Urinary bladder (tissue), 4 donors: ENCODE data around the gene KIFAP3. TPM values are rescaled to one million over a fixed set of nuclear protein-coding genes. Genes with fewer than 3 reads are reported as not detected.
A peak's percentile ranks its signal among the peaks of the same experiment; 100 is the strongest.

Source experiments
- DNase-seq: peaks from one replicate; pipeline ENCODE4 v3.0.0-alpha.2; 2015; ENCODE audit errors: extremely low spot score
- H3K27ac ChIP-seq: one replicate; pipeline ENCODE4 v1.5.1; 2013; ENCODE audit warnings: low read depth, mild to moderate bottlenecking, moderate library complexity
- H3K36me3 ChIP-seq: one replicate; pipeline ENCODE4 v1.6.1; 2013; ENCODE audit warnings: mild to moderate bottlenecking, moderate library complexity; ENCODE audit not compliant: insufficient read depth
- H3K4me1 ChIP-seq: one replicate; pipeline ENCODE4 v1.6.1; 2013; ENCODE audit warnings: mild to moderate bottlenecking, moderate library complexity; ENCODE audit not compliant: insufficient read depth
- H3K4me3 ChIP-seq: one replicate; pipeline ENCODE4 v1.5.1; 2013; ENCODE audit warnings: low read depth, low read length
- WGBS: extraction: QIAGEN DNeasy Blood & Tissue Kit; methylation state at CpG from one replicate; pipeline ENCODE4 v1.1.7; 2013; 5-methylcytosine and 5-hydroxymethylcytosine counted together
- polyA plus RNA-seq: library from polyadenylated mRNA; stranded (reverse); fragments of 200-250 nt; gene quantifications from one replicate; pipeline ENCODE4 v1.2.3, GENCODE V29; 2013
- total RNA-seq: library from RNA; depleted of rRNA; stranded (reverse); fragments of >200 nt; gene quantifications from one replicate; pipeline ENCODE4 v1.2.3, GENCODE V29; 2014
- donor health status: healthy with polysubstance abuse.
- donor health status: healthy.

The KIFAP3 gene
- total and polyA plus RNA-seq, 2 donors, result 14.2 to 60.0 TPM

DNA sequence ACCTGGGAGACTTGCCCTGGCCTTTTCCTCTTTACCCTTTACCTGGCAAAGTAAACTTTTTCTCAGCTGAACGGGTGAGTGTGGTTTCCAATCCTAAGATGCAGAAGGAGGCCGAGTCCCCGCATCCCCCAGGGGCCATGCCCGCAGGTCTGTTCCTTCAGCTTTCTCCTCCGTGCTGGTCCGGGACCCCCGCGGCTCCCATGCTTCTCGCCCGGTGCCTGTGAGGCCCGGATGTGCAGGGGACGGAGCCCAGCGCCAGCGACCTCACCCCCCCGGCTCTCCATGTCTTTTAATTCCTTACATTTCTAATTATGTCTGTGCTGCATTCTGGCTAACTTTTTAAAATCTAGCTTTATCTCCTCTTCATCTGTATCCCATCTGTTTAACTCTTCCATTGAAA, 159.3 kb downstream of the KIFAP3 start:
- no peak for DNase-seq
- Histone ChIP-seq H3K27ac (no peak overlapping the region), H3K4me3 (no peak overlapping the region), H3K36me3 (no peaks in the 10 kb centered on the region), H3K4me1 (no peaks in the 10 kb centered on the region)
- 52% methylated on average over 15 of the region's 15 CpGs for WGBS

DNA sequence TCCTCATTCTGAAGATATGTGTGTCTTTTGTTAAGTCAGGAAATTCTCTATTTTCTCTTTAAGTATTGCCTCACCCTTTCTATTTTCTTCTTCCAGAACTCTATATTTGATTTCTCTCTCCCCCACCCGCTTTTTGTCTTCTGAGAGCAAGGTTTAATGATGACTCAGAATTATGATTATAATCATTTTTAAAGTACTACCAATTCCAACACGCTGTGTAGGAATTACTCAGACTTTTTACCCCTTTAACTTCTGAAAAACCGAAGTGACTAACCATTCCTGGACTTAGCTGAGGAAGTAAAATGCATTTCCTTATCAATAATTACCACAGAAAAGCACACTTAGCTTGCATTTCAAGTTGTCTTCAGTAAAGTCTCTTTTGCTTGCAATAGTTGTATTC, 160.0 kb downstream of the KIFAP3 start:
- WGBS, result 55% methylated on average over 3 of the region's 3 CpGs
- no peak for DNase-seq
- H3K4me1 ChIP-seq, result no peaks in the 10 kb centered on the region
- H3K27ac ChIP-seq, result no peak overlapping the region
- no peak overlapping the region for H3K4me3 ChIP-seq
- no peaks in the 10 kb centered on the region for H3K36me3 ChIP-seq

DNA sequence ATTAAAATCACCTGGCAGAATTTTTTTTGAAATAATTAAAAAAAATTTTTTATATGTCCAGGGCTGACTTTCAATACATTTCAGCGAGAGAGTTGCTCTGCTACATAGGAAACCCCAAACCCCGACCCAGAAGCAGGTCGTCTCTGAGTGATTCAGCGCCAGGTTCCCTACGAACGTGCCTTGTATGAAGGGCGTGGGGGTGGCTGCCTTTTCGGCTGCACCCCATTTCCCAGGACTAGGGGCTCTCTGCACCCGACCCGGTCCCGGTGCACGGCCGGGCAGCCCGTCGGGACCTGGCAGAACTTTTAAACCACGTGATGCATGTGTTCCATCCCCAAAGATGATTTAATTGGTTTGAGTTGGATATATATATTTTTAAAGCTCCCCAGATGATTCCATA, 165.0 kb downstream of the KIFAP3 start:
- Histone ChIP-seq H3K36me3 (no peaks in the 10 kb centered on the region), H3K4me3 (no peak overlapping the region), H3K27ac (no peak overlapping the region), H3K4me1 (no peaks in the 10 kb centered on the region)
- no peak for DNase-seq
- 89% methylated on average over 16 of the region's 16 CpGs for WGBS

DNA sequence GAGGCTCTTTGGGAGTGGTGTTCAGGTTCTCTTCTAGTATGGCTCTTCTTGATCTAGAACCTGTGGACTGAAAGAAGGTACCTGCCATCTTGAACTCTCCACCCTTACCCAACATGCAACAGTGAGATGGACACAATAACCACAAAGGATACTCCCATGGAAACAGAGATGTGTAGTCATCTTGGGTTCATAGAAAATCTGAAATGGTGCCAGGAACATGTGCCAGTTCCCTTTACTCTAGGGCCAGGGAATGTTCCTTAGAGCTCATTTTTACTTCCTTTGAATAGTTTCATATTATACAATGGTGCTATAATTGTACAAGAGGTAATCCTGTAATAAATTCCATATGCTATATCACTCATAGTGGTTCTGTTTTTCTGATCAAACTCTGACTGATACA, 167.6 kb downstream of the KIFAP3 start:
- DNase-seq, result no peak
- H3K4me1 ChIP-seq, result no peaks in the 10 kb centered on the region
- no peaks in the 10 kb centered on the region for H3K36me3 ChIP-seq
- H3K27ac ChIP-seq, result no peak overlapping the region
- H3K4me3 ChIP-seq, result no peak overlapping the region

DNA sequence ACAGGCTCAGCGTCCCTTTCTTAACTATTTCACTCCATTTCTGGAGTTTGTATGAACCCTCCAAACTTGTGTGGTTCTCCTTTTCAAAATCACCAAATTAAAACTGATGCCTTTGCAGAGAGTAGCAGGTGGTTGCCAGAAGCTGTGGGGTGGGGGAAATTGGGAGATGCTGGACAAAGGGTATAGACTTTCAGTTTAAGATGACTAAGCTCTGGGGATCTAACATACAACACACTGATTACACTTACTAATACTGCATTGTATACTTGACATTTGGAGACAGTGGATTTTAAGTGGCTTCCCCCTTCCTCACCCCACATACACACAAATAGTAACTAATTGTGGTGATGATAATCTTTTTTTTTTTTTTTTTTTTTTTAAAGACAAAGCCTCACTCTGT, 169.7 kb downstream of the KIFAP3 start:
- H3K27ac ChIP-seq, result no peak overlapping the region

DNA sequence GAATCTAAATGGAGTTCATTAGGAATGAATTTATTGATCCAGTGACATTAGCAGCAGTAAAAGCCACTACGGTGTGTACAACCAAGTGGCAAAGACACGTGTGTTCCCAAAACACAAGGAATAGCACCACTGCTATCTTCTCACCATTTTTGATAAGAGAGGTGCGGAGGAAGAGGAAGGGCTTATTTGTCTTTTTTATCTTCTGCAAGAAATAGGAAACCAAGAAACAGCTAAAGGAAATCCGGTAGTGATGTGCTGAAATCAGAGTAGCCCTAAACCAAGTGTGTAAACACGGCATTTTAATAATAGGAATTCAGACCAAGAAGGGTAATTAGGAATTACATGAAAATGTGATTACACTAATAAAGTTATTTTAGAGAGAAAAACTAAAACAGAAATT, 171.7 kb downstream of the KIFAP3 start:
- WGBS, result 37% methylated on average over 5 of the region's 5 CpGs
- no peaks in the 10 kb centered on the region for H3K36me3 ChIP-seq
- no peak overlapping the region for H3K27ac ChIP-seq
- H3K4me3 ChIP-seq, result no peak overlapping the region
- H3K4me1 ChIP-seq, result no peaks in the 10 kb centered on the region
- DNase-seq, result no peak

More for the DNA sequence above, 169.7 kb downstream of the KIFAP3 start:
- no peak overlapping the region for H3K4me3 ChIP-seq
- H3K4me1 ChIP-seq, result no peaks in the 10 kb centered on the region
- WGBS, result 85% methylated on average over 1 of the region's 1 CpG
- DNase-seq, result no peak
- H3K36me3 ChIP-seq, result no peaks in the 10 kb centered on the region

DNA sequence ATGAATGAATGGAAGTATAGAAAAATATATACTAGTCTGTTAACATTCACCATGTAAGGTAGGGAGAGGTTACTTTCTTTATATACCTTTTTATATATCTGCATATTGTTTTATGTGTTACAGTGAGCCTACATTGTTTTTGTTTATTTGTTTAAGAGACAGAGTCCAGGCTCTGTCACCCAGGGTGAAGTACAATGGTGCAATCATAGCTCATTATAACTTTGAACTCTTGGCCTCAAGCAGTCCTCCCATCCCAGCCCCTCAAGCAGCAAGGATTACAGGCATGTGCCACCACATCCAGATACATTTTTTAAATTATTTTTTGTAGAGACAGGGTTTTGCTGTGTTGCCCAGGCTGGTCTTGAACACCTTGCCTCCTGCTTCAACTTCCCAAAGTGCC, 173.4 kb downstream of the KIFAP3 start:
- DNase-seq, result no peak
- Histone ChIP-seq H3K4me3 (no peak overlapping the region), H3K4me1 (no peaks in the 10 kb centered on the region), H3K27ac (no peak overlapping the region), H3K36me3 (no peaks in the 10 kb centered on the region)

DNA sequence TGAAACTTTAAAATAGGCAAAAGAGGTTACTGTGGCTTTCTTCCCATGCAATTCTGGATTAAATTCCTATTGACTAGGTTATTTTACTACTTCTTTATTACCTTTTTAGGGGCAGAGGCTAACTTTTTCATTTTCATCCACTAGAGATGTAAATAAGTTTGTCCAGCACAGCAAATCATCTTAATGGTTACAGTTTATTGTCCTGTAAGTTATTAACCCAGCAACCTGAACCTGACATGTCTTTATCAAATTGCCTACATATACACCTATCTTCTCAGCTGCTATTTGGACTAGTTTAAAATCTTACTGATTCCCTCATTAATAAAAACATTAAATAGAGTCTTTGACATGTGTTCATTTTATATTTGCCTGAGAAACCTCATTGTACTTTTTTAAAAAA, 173.9 kb downstream of the KIFAP3 start:
- Histone ChIP-seq H3K4me3 (no peak overlapping the region), H3K27ac (no peak overlapping the region), H3K4me1 (no peaks in the 10 kb centered on the region), H3K36me3 (no peaks in the 10 kb centered on the region)
- no peak for DNase-seq

DNA sequence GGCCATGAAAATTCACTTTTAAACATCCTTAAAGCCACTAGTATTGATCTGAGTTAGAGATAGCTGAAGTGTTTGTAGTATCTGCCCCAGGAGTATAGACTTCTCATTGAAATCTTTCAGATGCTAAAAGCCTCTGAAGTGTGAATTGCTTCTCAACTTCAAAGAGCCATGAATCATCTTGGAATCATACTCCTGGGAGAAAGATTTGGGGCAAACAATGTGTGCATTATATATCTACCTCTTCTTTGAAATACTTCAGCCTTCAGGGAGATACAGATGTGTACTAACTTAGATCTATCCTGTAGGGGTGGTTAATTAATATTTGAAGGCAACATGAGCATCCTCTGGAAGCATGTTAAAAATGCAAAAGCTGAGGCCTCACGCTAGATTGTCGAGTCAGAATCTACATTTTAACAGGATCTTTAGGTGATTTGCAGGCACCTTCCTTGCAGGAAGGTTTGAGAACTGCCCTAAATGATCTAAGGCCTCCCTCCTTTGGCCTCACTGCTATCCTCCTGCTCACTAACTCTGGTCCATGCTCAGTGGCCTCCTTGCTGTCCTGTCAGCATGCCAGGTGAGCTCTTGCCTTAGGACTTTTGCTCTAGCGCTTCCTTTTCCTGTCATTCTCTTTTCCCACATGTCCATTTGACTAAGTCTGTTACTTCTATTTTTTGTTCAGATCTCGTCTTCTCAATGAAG, 174.8 kb downstream of the KIFAP3 start:
- Histone ChIP-seq H3K27ac (no peak overlapping the region), H3K4me1 (no peaks in the 10 kb centered on the region), H3K4me3 (no peak overlapping the region), H3K36me3 (no peaks in the 10 kb centered on the region)
- WGBS, result 63% methylated on average over 4 of the region's 4 CpGs
- no peak for DNase-seq

DNA sequence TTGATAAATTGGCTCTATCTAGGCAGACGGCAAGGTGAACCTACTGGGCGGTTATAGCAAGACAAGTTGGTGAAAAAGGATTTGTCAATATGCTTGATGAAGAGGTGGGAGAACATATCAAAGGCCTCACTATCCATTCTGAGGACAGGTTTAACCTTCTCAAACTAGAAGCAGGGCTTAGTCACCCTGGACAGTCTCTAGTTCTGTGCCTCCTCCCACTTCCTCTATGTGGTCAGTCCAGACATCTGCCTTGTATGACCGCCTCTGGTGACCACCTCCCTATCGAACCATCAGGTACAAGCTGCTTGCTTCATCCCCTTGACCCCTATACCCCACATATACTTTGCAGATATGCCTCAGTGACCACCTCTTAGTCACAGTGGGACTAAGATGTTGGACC, 178.5 kb downstream of the KIFAP3 start:
- no peak overlapping the region for H3K27ac ChIP-seq
- 87% methylated on average over 4 of the region's 4 CpGs for WGBS
- H3K4me3 ChIP-seq, result no peak overlapping the region
- DNase-seq, result no peak
- peaks cover 3% of the 10 kb centered on the region for H3K4me1 ChIP-seq
- no peaks in the 10 kb centered on the region for H3K36me3 ChIP-seq

DNA sequence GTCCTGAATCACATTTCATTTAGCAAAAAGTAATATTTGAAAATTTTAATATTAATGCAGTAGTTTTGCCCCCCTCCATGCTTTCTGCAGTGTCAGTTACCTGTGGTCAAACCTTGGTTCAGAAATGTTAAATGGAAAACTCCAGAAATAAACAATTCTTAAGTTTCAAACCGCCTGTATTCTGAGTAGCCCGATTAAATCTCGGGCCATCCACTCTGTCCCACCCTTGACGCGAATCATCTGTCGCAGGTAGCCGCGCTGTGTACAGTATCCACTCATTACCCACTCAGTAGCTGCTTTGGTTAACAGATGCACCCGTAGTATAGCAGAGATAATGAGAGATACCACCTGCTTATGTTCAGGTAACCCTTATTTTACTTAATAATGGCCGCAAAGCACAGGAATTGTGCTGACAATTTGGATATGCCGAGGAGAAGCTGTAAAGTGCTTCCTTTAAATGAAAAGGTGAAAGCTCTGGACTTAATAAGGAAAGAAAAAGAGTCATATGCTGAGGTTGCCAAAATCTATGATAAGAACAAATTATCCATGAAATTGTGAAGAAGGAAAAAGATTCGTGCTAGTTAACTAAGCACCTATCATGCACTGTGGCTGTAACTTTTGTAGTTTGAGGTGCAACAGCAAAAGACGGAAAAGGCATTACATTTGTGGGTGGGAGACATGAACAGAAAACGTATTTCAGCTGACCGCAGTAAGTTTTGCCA, 179.9 kb downstream of the KIFAP3 start:
- WGBS, result 35% methylated on average over 15 of the region's 15 CpGs
- peaks cover 3% of the 10 kb centered on the region for H3K4me1 ChIP-seq
- no peak for DNase-seq
- H3K36me3 ChIP-seq, result no peaks in the 10 kb centered on the region
- peak overlapping the region; percentile 4 for H3K4me3 ChIP-seq
- H3K27ac ChIP-seq, result peak overlapping the region; percentile 11

DNA sequence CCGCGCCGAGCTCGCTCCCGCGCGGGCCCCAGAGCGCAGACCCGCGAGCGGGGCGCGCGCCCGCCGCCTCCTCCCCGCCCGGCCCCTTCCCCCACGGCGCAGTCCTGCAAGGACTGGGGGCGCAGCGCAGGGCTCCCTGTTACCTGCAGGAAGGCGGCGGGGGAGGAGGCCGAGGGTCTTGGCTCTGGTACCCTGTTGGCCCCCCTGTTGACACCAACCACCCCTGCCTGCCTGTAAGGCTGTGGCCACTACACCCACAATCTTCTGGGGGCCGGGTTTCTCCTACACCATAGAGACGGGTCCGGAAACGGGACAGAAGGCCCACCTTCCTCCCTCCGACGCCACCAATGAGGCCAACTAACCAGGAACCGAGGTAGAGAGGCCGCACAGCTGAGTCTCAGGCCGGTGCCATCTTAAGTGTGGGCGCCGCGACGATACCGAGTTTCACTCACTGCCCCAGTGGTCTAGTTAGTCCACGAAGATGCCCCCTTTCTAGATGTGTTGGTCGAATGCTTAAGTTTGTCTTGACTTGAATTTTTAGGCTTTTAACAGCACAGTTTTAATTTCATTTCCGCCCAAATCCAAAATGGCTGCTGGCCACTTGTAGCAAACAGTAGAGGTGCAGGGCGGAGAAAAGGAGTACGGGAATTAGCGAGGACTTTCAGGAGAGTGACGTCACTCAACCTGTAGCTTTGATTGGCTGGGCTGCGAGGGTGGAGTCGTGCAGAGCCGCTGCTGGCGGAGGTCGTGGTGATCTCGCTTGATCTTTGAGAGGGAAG, 180.7 kb downstream of the KIFAP3 start, which contains the start of gene SCYL3:
Gene SCYL3, minus strand, starts transcription at position 252 of the 779 bp plus-strand sequence. CDS start 5,056 bp downstream, outside the sequence.
- peak; percentile 98 for DNase-seq
- Histone ChIP-seq H3K27ac (peak within 1 kb of the TSS; percentile 99), H3K36me3 (no peaks in the 10 kb centered on the region), H3K4me3 (peak within 1 kb of the TSS; percentile 98), H3K4me1 (peaks cover 3% of the 10 kb centered on the region)
- under 1% methylated on average over 52 of the region's 52 CpGs for WGBS

DNA sequence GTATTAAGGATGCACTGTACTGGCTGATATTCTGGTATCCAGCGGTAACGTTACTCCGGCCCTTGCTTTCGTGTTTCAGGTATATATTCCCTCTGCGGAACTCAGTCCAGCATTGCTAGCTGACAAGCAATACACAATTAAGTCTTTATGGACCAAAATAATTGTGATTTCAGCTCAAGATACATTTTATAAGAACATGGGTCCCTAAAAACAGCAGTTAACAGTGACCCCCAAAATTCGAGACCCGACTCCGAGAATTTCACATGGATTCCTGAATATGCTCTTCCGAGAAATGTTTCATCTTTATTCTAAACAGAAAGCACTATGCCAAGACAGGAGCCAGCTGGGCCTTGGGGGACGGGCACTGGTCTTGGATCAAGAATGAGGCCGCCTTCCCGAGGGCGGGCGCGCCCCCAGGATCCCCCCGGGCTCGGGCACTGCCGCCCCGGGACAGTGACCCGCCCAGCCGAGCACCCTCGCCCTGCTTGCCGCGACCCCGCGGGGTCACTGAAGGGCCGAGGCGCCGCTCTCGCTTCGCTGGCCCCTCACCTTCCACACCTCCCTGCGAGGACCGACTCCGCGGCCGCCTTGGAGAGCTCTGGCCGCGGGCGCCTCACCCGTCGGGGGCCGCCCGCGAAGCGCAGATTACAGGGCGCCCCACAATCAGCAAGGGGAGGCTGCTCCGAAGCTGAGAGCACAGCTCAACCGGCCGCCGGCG, 181.4 kb downstream of the KIFAP3 start:
- peaks cover 3% of the 10 kb centered on the region for H3K4me1 ChIP-seq
- peak overlapping the region; percentile 99 for H3K27ac ChIP-seq
- no peaks in the 10 kb centered on the region for H3K36me3 ChIP-seq
- H3K4me3 ChIP-seq, result peak overlapping the region; percentile 98
- DNase-seq, result peak; percentile 28
- under 1% methylated on average over 51 of the region's 51 CpGs for WGBS
